ENCODE measurements around the gene NDUFAF5. TPM values are rescaled to one million over a fixed set of nuclear protein-coding genes. Genes with fewer than 3 reads are reported as not detected.
"Not testable (repeated sequence)": the region's sequence is repeated elsewhere in the genome, so short reads cannot be mapped to it uniquely, and the experiment has no call there.

NDUFAF5 gene
- total and polyA plus RNA-seq, 2 of the 8 experiments (the other 6 are each of a cell fraction or from before 2014, with no cell fraction given): 11.8 to 32.3 TPM

- WGBS, 2 experiments (ENCODE audit: extremely low coverage in 1 of 2, insufficient coverage in 1 of 2, insufficient read length in 1 of 2, insufficient replicate concordance in 2 of 2, low coverage in 1 of 2, low lambda C conversion rate in 2 of 2, missing lambda C conversion rate in 1 of 2): 89% methylated on average over 1 of the region's 1 CpG; no CpG with 5 or more reads in 1 of the 2 experiments
- H2BK5ac ChIP-seq (ENCODE audit: low read depth, low read length); H3K23ac ChIP-seq (ENCODE audit: insufficient read length); H3K9ac ChIP-seq (replicated peaks in 1 of 4; ENCODE audit: extremely low read depth in 1 of 4, low read depth in 3 of 4, low read length in 3 of 4); H2BK120ac ChIP-seq (replicated peaks; ENCODE audit: low read depth, low read length); H3K79me2 ChIP-seq (ENCODE audit: control insufficient read depth in 1 of 2, insufficient read depth in 2 of 2, low read length in 2 of 2); H3K9me3 ChIP-seq (ENCODE audit: insufficient read depth in 2 of 2, low read depth in 1 of 2, low read length in 1 of 2); H4K8ac ChIP-seq (ENCODE audit: extremely low read depth, insufficient read depth, low read length); H2BK20ac ChIP-seq (ENCODE audit: low read length); H3K4me2 ChIP-seq (ENCODE audit: insufficient read depth in 1 of 2, low read depth in 2 of 2, low read length in 2 of 2); H2BK15ac ChIP-seq (ENCODE audit: low read length); H3K14ac ChIP-seq (ENCODE audit: insufficient read length); POLR2A ChIA-PET (ENCODE audit: partially characterized antibody); DNase-seq (ENCODE audit: low read depth in 1 of 2, low spot score in 2 of 2); H2AFZ ChIP-seq (ENCODE audit: low read length); H2BK12ac ChIP-seq (ENCODE audit: low read depth, low read length); H3K79me1 ChIP-seq (ENCODE audit: low read depth, low read length); H3K27ac ChIP-seq (ENCODE audit: low read depth, low read length); H4K91ac ChIP-seq (replicated peaks; ENCODE audit: insufficient read length, low read length); H3K27me3 ChIP-seq (replicated peaks in 1 of 4; ENCODE audit: control insufficient read depth in 3 of 4, extremely low read depth in 1 of 4, insufficient read depth in 3 of 4, low read length in 3 of 4); H3K18ac ChIP-seq (ENCODE audit: extremely low read depth, low read length); H2AK5ac ChIP-seq (ENCODE audit: low read depth, low read length); H4K5ac ChIP-seq (ENCODE audit: insufficient read length, low read depth, low read length); H3K4ac ChIP-seq (replicated peaks; ENCODE audit: insufficient read length, low read depth, low read length); H4K20me1 ChIP-seq (replicated peaks in 1 of 2; ENCODE audit: control insufficient read depth in 1 of 2, insufficient read depth in 2 of 2, low read length in 2 of 2); H3K4me3 ChIP-seq (ENCODE audit: extremely low read depth in 1 of 4, insufficient read depth in 2 of 4, low read depth in 3 of 4, low read length in 4 of 4); H3K23me2 ChIP-seq (ENCODE audit: low read depth, low read length); H3K56ac ChIP-seq (replicated peaks; ENCODE audit: insufficient read length, low read depth, low read length); H3K4me1 ChIP-seq (replicated peaks in 1 of 4; ENCODE audit: control insufficient read depth in 3 of 4, insufficient read depth in 4 of 4, low read length in 3 of 4); FAIRE-seq: not testable (repeated sequence)
- CTCF ChIA-PET (ENCODE audit: partially characterized antibody): interaction anchor here (1.2 kb wide), 1 partner anchor 127 kb away, joined by 3 read pairs; no protein-coding TSS in a partner anchor
- H3K36me3 ChIP-seq (ENCODE audit: control insufficient read depth in 2 of 4, insufficient read depth in 4 of 4, low read length in 3 of 4): peaks cover 0 to 33% (median 15%) of the 10 kb centered on the region in 4 experiments; a peak in 6 of 8 replicates
Measured at GRCh38 chr20:13738187-13738586, 46.6 kb upstream of the NDUFAF5 start.
